Hematopoietic multipotent progenitor cell treated with erythropoietin and hydrocortisone succinate and interleukin-3 and kit ligand, for 17 days (in vitro differentiated cells): ENCODE results near the gene GPATCH8.
"Not testable (repeated sequence)": the region's sequence is repeated elsewhere in the genome, so short reads cannot be mapped to it uniquely, and the experiment has no call there.

Experiments used
- DNase-seq: peaks from one replicate; pipeline ENCODE4 v3.0.0-alpha.2; 2015; ENCODE audit warnings: low spot score

GPATCH8 gene

GRCh38 chr17:44503147-44504029, at the start of gene GPATCH8:
TSS of gene GPATCH8 (minus strand) at chr17:44503406. CDS start at chr17:44503370, 36 bp downstream.
- peak; percentile 81 for DNase-seq

GRCh38 chr17:44552361-44552760, 49.2 kb upstream of the GPATCH8 start:
- no peak for DNase-seq

DNA sequence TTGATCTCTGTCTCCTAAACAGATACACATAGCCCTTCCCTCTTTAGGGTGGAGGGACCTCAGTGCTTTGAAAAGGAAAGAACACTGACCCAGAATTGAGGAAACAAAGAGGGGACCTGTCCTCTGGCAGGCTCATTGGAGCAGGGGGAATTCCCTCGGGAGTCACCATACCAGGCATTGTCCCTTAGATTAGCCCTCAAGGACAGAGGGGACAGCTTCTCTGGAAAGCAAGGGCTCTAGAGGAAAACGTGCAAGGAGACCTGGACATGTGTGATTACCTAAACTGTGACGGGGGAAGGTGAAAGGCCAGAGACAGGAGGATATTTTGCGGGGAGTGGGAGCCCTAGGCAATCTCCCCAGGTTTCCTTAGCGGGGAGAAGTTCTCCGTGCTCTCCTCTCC, 46.5 kb upstream of the GPATCH8 start:
- no peak for DNase-seq

GRCh38 chr17:44548376-44549230, 45.4 kb upstream of the GPATCH8 start:
- DNase-seq, result no peak

DNA sequence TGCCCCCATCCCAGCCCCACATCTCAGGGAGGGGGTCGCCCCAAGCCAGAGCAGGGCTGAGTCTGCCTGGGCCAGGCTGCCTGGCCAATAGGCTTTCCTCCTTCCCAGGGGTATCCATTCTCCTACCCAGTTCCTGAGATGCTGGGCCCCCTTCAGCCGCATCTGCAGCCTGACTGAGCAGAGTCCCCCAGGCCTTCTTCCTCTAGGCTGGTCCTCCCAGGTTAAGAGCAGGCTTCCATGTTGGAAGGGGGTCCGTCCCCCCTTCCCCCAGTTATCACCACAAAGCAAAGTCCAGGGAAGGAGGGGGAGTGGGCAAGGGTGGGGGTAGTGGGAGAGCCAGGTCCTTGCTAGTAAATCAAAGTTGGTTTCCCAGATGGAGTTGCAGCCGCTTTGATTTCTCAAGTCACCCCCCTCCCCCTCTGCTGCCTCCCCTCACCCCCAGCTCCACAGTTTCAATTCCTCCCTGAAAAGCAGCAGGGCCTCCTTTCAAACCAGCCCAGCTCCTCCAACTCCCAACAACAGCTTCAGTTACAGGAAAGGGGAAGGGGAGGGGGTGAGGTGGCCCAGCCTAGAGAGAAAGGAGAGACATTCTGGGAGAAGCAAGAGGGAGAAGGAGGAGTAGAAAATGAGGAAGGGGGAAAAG, 44.5 kb upstream of the GPATCH8 start:
- no peak for DNase-seq

- no peak for DNase-seq
These were observed 43.7 kb upstream of the GPATCH8 start for GRCh38 chr17:44546671-44547606.

DNA sequence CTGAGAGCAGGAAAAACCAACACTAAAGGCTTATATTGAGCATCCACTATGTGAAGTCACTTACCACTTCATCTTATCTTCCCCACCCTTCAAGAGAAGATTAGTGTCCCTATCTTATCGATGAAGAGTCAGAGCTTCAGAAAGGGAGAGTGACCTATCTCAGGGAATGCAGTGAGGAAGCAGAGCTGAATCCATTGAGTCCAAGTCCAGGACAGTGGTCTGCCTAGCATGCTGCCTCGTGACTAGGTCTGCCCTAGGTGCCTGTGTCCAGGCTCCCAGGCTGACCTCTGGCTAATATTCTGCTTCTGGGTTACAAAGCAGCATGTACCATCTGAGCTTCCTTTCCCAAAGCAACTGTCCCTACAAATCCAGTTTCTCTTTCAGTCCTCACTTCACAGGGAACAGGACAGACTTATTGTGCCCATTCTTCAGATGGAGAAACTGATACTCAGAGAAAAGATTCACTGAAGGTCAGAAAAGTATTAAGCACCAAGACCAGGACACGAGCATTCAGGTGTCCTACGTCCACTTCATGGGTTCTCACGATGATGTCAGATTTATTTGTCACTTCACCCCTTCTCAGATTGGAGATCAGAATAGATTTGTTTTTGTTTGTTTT, 40.8 kb upstream of the GPATCH8 start:
- DNase-seq, result no peak

DNA sequence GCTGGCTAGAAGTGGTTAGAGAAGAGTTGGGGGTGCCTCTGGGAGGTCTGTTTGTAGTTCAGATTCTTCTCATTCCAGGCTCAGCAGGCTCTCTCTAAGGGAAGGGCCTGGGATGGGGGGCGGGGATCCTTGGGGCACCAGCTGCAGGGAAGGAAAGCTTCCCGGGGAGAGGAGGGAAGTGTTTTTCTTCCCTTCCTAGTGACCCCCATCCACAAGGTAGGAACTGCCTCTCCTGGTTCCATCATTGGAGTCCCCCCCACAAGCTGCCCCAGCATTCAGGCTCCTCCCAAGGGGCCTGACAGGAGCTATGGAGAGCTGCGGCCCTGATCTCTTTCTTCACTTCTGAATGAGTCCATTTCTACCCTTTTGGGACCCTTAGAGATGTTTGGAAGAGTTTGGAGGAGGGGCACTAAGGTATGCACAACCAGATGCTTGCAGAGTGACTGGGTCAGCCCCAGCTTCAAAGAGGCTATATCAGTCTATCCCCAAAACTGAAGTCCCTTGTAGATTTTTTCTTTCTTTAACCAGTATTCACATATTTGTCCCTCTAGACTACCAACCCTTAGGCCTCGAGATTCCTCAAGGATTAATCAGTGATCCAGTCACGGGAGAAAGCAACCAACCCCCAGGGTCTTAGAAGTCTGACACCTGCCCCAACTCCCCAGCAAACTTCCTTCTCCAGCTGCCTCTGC, 40.2 kb upstream of the GPATCH8 start:
- no peak for DNase-seq

GRCh38 chr17:44541884-44542581, 38.8 kb upstream of the GPATCH8 start:
- DNase-seq, result no peak

DNA sequence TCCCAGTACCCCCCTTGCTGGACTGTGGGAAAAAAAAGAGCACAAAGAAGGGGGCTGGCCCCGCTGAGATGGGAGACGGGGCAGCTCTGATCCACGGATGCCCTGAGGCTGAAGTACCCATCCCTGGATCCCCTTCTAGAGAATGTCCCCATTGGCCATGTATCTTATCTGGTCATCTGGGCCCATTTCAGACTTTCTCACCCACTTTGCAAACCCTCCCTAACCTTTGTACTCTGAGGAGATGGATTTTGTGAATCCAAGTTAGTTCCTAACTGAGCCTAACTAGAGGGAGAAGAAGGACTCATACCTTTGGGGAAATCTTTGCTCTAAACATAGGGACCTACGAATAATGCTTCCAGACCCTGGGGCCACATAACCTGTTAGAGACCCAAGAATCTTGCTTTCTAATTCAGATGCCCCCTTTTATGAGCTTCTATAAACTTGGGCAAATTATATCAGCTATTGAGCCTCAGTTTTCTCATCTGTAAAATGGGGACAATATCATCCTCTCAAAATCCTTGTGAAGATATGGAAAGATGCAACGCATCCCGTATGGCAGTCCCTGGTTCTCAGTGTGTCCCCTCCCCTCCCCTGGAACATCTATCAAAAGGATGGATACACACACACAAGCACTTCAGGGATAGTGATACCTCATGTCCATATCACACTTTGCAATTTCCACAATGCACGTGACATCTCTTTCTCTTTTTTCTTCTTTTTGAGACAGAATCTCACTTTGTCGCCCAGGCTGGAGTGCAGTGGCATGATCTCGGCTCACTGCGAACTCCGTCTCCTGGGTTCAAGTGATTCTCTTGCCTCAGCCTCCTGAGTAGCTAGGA, 37.3 kb upstream of the GPATCH8 start:
- no peak for DNase-seq

GRCh38 chr17:44539673-44540072, 36.5 kb upstream of the GPATCH8 start:
- DNase-seq, result no peak

DNA sequence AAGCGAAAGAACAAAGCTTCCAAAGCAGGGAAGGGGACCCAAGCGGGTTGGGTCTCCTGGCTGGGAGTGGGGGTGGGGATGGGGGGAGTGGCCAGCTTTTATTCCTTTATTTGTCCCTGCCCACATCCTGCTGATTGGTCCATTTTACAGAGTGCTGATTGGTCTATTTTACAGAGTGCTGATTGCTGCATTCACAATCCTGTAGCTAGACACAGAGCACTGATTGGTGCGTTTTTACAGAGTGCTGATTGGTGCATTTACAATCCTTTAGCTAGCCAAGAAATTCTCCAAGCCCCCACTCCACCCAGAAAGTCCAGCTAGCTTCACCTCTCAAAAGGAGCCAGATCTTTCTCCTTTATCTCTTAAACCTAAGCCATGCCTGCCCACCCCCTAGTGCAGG, 34.7 kb upstream of the GPATCH8 start:
- DNase-seq, result not testable (repeated sequence)

DNA sequence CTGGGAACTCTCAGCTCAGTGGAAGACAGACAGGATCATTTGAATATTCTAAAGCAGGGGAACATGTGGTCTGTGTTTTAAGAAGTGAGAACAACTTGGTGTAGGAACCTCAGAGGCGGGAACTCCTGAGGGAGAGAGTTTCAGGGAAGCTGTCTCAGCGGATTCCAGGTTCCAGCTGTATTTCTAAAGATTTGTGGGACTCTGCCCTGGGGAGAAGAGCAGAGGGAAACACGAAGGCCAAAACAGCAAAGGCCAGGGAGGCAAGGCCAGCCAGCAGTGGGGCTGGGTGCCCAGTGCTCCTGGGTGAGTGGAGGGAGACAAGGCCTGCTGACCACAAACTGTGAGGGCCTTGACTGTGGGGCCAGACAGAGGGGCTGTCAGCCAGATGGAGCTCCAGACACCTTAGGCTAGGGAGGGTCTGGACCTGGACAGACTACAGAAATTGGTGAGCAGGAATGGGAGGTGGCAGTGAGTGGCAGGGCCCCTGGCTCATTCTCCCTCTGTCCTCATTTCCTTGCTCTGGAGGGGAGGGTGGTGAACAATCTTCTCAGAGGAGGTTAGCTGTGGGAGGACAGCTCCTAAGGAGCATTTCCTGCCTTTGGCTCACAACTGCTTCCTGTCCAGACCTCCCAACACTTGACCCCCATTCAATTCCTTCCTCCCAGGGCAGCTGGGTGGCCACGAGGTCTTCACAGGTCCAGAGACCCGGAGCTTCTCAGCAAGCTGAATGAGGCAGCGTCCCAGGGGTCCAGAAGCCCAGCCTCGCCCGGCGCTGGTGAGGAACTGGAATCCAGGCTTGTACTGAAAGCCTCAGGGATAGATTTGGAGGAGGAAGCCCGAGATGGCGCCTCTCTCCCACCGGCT, 33.1 kb upstream of the GPATCH8 start:
- no peak for DNase-seq

DNA sequence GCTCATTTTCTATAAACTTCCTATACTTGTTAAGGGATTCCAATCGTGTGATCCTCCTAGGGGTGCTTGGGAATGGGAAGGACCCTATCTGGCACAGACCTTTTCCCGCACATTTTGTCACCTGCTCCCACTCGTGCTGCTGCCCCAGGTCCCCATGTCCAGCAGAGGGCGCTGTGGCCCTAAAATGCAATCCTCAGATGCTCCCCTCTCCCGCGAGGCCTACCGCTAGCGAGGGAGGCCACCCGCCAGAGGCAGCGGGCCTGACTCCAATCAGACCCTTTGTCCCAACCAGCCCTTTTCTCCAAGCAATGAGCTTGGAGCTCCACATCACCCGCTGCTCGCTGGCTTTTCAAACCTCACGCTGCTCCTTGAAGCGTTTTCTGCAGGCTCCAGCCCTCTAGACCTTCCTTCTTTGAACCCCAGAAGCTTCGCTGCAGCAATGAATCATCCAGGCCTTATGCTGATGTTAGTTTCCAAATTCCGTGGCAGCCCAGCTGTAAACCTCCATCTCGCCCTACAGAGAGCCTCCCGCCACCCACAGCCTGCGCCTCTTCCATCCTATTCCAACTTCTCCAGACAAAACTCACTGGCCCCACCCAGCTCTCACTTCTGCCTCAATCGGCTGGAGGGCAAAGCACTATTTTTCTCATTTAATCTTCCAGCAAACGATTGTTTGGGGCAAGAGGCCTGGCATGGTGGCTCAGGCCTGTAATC, 30.5 kb upstream of the GPATCH8 start:
- DNase-seq, result peak; percentile 76

DNA sequence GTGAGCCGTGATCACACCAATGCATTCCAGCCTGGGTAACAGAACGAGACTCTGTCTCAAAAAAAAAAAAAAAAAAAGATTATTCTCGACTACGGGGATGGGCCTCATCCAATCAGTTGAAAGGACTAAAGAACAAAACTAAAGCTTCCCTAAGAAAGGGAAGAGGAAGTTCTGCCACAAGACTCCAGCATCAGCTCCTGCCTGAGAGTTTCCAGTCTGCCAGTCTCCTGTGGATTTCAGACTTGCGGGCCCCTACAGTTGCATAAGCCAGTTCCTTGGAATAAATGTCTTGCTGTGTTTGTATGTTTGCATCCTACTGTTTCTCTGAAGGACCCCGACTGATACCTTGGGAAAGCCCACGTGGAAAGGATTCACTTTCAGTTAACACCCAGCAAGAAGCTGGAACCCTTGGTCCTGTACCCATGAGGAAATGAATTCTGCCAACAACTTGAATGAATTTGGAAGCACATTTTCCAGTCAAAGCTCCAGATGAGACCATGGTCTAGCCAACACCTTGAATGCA, 27.8 kb upstream of the GPATCH8 start:
- DNase-seq, result no peak

DNA sequence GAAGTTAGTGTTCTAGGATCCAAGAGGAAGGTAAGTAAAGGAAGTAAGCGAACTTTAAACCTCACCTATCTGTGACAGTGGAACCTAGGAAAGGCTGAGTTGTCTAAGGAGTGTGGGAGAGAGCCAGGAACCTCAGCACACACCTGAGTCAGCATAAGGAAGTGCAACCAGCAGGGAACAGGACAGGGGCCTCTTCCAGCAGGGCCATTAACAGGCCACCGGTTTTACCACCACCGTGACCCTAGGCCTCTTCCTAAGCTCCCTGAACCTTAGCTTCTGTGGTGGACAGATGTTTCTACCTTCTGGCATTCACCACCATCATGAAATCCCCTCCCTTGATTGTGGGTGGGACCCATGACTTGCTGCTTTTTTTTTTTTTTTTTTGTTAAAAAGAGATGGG, 26.7 kb upstream of the GPATCH8 start:
- no peak for DNase-seq

GRCh38 chr17:44527954-44528353, 24.7 kb upstream of the GPATCH8 start:
- DNase-seq, result no peak
